ENCODE data around the gene CDK14.

CDK14 gene

GRCh38 chr7:91029688-91030087 is 433.6 kb downstream of the CDK14 start:
- DNase-seq (ENCODE audit: extremely low read depth, low read depth) = no peak
- TF ChIP-seq CTCF (IDR thresholded peaks at IDR 0.05; ENCODE audit: low read depth, low read length) = no peak

GRCh38 chr7:91030680-91031380 is 434.7 kb downstream of the CDK14 start:
- DNase-seq (ENCODE audit: extremely low read depth, low read depth) = no peak
- TF ChIP-seq CTCF (IDR thresholded peaks at IDR 0.05; ENCODE audit: low read depth, low read length) = no peak

- no peak for TF ChIP-seq CTCF (IDR thresholded peaks at IDR 0.05; ENCODE audit: low read depth, low read length)
- no peak for DNase-seq (ENCODE audit: extremely low read depth, low read depth)
Observed at GRCh38 chr7:91031757-91032156, 435.6 kb downstream of the CDK14 start.

GRCh38 chr7:91033574-91033973 is 437.5 kb downstream of the CDK14 start:
- no peak for TF ChIP-seq CTCF (IDR thresholded peaks at IDR 0.05; ENCODE audit: low read depth, low read length)
- no peak for DNase-seq (ENCODE audit: extremely low read depth, low read depth)

GRCh38 chr7:91034459-91035368 is 438.6 kb downstream of the CDK14 start:
- peak; percentile 20 for DNase-seq (ENCODE audit: extremely low read depth, low read depth)
- peak; percentile 69 for TF ChIP-seq CTCF (IDR thresholded peaks at IDR 0.05; ENCODE audit: low read depth, low read length)

- DNase-seq (ENCODE audit: extremely low read depth, low read depth) = no peak
- TF ChIP-seq CTCF (IDR thresholded peaks at IDR 0.05; ENCODE audit: low read depth, low read length) = no peak
Observed at GRCh38 chr7:91039033-91039432, 442.9 kb downstream of the CDK14 start.

- no peak for TF ChIP-seq CTCF (IDR thresholded peaks at IDR 0.05; ENCODE audit: low read depth, low read length)
- DNase-seq (ENCODE audit: extremely low read depth, low read depth) = no peak
Observed at GRCh38 chr7:91041141-91041540, 445.0 kb downstream of the CDK14 start.

Measured in AG09319 (cell line).